Measurements from ENCODE around the gene MYLK4.

The MYLK4 gene

GRCh38 chr6:2740581-2740980 is 10.1 kb downstream of the MYLK4 start:
- intact Hi-C loops (cut with DNase I) = no loop called here
- no peak for DNase-seq

GRCh38 chr6:2739335-2739734 is 11.4 kb downstream of the MYLK4 start:
- no peak for DNase-seq
- intact Hi-C loops (cut with DNase I) = no loop called here

DNA sequence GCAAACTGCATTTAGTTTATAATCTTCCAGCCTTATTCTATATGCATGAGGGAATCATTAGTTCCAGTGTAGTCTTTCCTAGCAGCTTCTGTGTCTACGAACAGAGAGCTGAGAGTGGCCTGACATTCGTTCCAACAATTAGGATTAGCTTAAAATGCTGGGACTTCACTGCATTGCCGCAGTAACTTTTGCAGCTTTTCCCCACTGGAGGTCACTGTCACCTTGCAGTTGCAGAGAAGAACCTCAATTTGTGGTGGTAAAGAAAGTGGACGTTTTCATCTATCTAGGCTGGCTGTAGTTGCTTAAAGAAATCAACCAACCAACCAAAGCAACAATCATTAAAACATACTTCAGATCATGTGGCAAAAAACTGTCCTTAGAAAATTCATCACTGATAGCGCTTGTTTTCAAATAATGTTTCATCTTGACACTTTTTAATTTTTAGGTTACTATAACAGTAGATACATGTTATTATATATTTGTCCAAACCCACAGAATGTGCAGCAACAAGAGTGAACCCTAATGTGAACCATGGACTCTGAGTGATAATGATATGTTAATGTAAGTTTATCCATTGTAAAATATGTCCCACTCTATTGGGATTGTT is 12.2 kb downstream of the MYLK4 start:
- intact Hi-C loops (cut with DNase I) = no loop called here
- peak in 5 of 10 donors; percentile 57 to 88 (median 60) for DNase-seq

DNA sequence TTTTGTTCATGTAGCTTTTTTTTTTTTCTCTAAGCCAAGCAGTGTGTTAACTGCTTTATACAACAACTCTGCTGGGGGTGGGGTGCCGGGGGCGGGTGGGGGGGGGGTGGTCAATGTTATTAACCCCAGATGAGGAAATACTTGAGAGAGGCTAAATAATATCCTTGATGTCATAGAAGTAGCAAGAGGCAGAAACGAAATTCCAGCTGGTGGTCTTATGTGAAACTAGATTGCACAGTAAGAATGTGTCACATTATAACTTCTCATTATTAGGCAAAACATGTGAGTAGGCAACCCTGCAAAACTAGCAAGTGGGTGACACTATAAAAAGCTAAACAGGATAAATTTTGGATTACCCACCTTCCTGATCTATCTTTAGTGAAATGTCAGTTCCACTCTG is 12.8 kb downstream of the MYLK4 start:
- no peak for DNase-seq
- intact Hi-C loops (cut with DNase I) = no loop called here

- DNase-seq = no peak
- intact Hi-C loops (cut with DNase I) = no loop called here
Observed at GRCh38 chr6:2734488-2735166, 16.1 kb downstream of the MYLK4 start.

- DNase-seq = no peak
- intact Hi-C loops (cut with DNase I) = no loop called here
Observed at GRCh38 chr6:2733736-2734480, 16.8 kb downstream of the MYLK4 start.

- DNase-seq = peak in 5 of 10 donors; percentile 24 to 86 (median 38)
- intact Hi-C loops (cut with DNase I) = no loop called here
Observed at GRCh38 chr6:2733324-2733723, 17.4 kb downstream of the MYLK4 start.

DNA sequence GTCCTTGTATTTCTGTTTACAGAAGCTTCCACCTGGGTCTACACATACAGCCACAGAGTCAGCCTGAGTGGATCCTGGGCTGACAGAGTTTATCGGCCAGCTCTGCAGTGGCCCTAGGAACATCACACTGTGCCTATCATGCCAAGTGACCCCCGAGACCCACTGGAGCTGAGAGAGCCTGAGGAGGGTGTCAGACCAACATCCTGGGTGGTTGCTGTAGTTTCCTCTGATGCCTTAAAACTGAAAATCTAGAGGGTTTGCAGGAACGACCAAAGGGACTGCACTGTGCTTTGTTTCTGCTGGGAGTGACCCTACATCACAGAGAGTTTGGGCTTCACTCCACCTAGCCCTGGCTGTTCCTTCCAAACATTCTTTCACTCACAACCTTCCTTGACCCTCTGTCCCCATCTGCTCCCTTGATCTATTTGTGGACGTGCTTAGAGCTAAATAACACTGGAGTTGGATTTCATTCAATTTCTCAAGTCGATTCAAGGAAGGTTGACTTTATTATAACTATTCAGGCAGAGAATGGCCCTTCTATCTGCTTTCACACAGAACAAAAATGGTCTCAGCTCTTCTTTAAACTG is 18.1 kb downstream of the MYLK4 start:
- no peak for DNase-seq
- intact Hi-C loops (cut with DNase I) = no loop called here

- intact Hi-C loops (cut with DNase I) = no loop called here
Observed at GRCh38 chr6:2731281-2731909, 19.3 kb downstream of the MYLK4 start.

DNA sequence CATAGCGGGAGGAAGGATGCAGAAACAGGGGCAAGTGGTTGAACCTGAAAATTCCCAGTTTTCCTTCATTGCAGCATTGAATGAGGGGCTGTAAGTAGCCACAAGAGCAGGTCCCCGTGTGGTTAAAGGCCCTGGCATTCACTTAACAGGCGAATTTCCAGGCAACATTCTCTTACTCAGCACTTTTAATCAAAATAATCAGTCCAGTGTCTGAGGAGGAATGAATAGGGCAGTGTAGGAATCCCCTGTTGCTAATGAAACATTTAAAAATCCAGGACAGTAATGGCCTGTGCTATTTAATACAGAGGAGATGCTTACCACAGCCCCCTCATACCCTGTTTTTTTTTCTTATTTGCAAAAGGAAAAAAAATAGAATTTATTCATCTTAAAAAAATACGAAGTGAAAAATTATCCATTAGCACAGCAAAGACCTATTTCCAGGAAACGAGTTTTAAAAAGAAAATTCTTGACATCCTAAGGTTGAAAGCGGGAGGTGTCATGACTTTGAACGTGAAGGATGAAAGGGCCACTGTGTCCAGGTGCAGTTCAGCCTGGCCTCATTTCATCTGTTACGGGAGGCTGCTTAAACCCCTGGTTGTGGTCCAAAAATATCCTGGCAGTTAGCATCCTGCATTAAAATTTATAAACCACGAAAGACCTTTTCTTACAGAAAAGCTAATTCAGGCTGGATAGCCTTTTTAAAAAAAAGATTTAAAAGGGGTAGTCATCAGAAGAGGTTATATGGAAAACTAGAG is 20.2 kb downstream of the MYLK4 start:
- no peak for DNase-seq
- intact Hi-C loops (cut with DNase I) = no loop called here

More at GRCh38 chr6:2731281-2731909, 19.3 kb downstream of the MYLK4 start:
- DNase-seq = no peak

DNA sequence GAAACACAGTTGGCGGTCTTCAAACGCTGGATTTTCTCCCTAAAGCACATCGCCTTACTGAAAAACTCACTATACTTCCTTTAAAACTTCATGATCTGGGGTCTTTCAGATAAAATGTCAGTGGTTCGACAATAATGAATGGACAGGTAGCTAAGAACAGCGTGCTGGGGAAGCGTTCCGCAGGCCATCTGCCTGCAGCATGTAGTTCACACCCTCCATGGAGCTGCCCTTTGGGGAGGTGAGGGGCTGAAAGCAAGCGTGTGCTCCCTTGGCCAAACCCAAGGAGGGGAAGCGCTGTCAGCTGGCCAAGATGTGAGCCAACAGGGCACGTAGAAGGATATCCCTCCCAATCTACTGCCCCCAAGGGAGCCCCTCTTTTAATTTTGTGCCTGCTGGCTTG is 20.8 kb downstream of the MYLK4 start:
- intact Hi-C loops (cut with DNase I) = no loop called here
- DNase-seq = no peak

GRCh38 chr6:2725999-2726567 is 24.6 kb downstream of the MYLK4 start:
- DNase-seq = no peak
- intact Hi-C loops (cut with DNase I) = no loop called here

DNA sequence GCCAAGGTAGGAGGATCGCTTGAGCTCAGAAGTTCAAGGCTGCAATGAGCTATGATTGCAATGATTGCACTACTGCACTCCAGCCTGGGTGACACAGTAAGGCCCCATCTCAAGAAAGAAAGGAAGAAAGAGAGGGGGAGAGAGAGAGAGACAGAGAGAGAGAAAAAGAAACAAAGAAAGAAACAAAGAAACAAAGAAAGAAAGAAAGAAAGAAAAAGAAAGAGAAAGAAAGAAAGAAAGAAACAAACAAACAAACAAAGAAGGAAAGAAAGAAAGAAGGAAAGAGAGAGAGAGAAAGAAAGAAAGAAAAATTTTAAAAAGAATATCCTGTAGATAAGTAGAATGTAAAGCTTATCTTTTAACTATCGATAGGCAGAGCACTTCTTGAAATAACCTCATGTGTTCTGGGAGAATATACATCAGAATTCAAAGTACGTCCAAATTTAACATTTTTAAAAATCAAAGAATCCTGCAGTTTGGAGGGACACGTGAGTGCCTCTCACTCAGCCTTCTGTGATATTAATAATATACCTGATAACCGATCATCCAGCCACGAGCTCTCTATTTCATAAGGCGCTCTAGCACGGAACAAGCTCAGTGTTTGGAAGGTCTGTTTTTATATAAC is 25.2 kb downstream of the MYLK4 start:
- intact Hi-C loops (cut with DNase I) = no loop called here
- DNase-seq = no peak

GRCh38 chr6:2721219-2721618 is 29.5 kb downstream of the MYLK4 start:
- intact Hi-C loops (cut with DNase I) = no loop called here
- no peak for DNase-seq

GRCh38 chr6:2719093-2719455 is 31.6 kb downstream of the MYLK4 start:
- intact Hi-C loops (cut with DNase I) = no loop called here
- DNase-seq = no peak

DNA sequence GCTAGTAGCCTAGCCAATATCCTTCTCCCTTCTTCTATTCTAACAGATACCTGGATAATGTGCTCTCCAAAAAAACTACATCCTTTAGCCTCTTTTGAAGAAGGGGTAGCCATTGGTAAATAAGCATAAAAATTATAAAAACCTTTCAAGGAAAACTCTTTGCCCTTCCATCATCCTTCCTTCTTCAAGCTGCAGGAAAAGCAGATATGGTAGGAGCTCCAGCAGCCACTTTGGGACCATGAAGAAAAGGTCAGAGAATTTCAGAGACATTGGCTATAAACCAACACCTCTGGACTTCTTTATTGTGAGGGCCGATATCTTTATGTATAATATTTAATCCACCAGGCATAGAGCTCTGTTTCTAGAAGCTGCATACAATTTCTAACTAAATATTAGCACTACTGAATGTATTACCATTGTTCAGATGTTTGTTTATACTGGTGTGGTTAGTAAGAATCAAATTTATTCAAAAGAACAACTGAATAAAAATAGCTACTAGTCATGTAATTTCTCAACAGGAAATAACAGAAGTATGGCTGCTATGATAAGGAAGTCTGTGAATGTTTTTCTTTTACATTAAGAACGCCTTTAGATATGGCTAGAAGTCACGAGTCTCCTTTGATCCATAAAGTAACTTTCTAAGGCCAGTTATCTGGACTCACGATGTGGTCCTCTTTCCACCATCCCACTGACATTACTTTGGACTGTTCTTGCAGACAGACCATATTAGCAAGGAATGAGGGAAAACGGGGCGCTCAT is 32.2 kb downstream of the MYLK4 start:
- no peak for DNase-seq
- intact Hi-C loops (cut with DNase I) = no loop called here

- intact Hi-C loops (cut with DNase I) = no loop called here
- no peak for DNase-seq
Observed at GRCh38 chr6:2716936-2717700, 33.6 kb downstream of the MYLK4 start.

DNA sequence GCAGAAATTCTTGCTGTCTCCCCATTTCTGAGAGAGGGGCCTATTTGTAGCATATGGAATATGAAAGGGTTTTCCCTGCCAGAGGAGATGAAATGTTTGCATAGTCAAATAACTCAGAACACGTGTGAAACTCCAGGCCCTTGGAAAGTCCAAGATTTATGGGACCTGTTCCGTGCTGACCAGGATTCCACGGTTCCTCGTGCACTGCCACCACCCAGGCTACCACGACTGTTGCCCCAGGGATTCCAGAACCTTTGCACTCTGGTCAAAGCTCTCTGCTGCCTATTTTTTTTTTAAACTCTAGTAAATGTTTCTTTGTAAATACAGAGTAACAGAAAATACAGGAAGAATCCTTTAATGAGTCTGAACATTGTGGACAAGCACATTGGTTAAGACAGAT is 35.0 kb downstream of the MYLK4 start:
- no peak for DNase-seq

More for the DNA sequence above, 35.0 kb downstream of the MYLK4 start:
- intact Hi-C loops (cut with DNase I) = no loop called here
